NB4 (cell line): ENCODE measurements around the gene AGFG1.
A peak's percentile ranks its signal among the peaks of the same experiment; 100 is the strongest.

Source experiments
- DNase-seq: peaks from one replicate; pipeline ENCODE4 v3.0.0; 2010; ENCODE audit warnings: low read depth
- H3K4me3 ChIP-seq: one replicate; pipeline ENCODE4 v1.5.1; 2011; ENCODE audit warnings: mild to moderate bottlenecking, low read depth, low read length, moderate library complexity
- MYC ChIP-seq: IDR thresholded peaks from 2 replicates; pipeline ENCODE4 v1.6.1; 2011; ENCODE audit warnings: low read depth, low read length
- POLR2A ChIP-seq: IDR thresholded peaks from 2 replicates; pipeline ENCODE4 v1.6.1; 2011; ENCODE audit warnings: mild to moderate bottlenecking; ENCODE audit not compliant: insufficient read length; ENCODE audit errors: extremely low read depth
- TF ChIP-seq, protein P1 (sequence below): IDR thresholded peaks from 2 replicates; pipeline ENCODE4 v1.6.1; 2011; ENCODE audit warnings: low read depth, low read length
- TF ChIP-seq, protein P2 (sequence below): IDR thresholded peaks from one replicate; pipeline ENCODE4 v1.5.1; 2012; ENCODE audit warnings: low read depth, low read length

Gene AGFG1

DNA sequence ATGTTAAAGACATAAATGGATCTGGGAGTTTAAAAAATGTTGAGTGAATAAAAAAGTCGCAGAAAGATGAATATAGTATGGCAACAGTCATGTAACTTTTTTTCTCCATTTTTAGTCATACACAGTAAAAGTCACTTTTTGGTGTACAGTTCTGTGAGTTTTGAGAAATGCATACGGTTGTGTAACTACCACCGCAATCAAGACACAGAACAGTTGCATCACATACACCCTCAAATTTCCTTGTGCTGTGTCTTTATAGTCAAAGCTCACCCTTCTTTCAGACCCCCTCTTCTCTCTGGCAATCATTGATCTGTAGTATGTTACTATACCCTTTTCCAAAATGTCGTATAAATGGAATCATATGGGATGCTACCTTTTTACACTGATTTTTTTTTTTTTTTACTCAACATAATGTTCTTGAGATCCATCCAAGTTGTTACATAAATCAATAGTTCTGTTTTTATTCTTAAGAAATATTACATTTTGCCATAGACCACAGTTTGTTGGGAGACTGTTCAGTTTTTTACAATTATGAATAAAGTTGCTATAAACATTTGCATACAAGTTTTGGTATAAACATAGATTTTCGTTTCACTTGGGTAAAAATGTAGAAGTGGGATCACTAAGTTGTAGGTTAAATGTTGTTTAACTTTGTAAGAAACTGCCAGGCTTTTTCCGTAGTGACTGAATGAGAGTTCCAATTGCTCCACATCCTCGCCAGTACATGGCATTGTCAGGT is 35.4 kb upstream of the AGFG1 start:
- H3K4me3 ChIP-seq: no peak overlapping the region
- TF ChIP-seq, protein P1, sequence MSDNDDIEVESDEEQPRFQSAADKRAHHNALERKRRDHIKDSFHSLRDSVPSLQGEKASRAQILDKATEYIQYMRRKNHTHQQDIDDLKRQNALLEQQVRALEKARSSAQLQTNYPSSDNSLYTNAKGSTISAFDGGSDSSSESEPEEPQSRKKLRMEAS: no peak
- TF ChIP-seq POLR2A (no peak), MYC (no peak)
- TF ChIP-seq, protein P2, sequence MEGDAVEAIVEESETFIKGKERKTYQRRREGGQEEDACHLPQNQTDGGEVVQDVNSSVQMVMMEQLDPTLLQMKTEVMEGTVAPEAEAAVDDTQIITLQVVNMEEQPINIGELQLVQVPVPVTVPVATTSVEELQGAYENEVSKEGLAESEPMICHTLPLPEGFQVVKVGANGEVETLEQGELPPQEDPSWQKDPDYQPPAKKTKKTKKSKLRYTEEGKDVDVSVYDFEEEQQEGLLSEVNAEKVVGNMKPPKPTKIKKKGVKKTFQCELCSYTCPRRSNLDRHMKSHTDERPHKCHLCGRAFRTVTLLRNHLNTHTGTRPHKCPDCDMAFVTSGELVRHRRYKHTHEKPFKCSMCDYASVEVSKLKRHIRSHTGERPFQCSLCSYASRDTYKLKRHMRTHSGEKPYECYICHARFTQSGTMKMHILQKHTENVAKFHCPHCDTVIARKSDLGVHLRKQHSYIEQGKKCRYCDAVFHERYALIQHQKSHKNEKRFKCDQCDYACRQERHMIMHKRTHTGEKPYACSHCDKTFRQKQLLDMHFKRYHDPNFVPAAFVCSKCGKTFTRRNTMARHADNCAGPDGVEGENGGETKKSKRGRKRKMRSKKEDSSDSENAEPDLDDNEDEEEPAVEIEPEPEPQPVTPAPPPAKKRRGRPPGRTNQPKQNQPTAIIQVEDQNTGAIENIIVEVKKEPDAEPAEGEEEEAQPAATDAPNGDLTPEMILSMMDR: no peak
- DNase-seq: peak; percentile 56

DNA sequence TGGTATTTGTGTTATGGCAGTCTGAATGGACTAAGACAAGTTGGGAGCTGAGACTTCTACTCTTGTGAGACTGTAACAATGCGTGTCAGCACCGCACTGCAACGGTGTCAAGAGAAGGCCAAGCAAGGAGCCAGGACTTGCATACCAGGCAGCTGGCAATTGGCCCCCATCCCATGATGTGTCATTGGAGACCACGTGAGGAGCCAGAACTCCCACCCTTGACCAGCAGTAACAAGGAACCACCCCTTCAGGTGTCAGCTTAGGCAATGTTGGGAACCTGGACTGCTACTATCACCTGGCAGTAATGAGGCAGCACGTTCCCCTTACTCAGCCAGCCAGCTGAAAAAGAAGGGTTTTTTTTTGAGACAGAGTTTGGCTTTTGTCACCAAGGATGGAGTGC is 32.7 kb upstream of the AGFG1 start:
- no peak for DNase-seq
- no peak overlapping the region for H3K4me3 ChIP-seq
- TF ChIP-seq, protein P2: no peak
- no peak for TF ChIP-seq MYC
- TF ChIP-seq POLR2A: no peak
- TF ChIP-seq, protein P1: no peak

DNA sequence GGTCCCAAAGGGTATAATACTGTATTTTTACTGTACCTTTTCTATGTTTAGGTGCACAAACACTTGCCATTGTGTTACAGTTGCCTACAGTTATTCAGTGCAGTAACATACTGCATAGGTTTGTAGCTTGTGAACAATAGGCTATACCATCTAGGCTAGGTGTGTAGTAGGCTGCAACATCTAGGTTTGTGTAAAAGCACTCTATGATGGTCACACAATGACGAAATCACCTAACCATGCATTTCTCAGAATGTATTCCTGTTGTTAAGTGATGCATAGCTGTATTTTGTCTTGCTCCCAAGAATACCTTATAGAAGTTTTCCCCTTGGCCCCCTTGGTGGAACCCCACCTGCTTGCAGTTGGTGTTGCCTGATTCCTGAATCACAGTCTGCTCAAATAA is 29.3 kb upstream of the AGFG1 start:
- TF ChIP-seq, protein P2: no peak
- TF ChIP-seq MYC (no peak), POLR2A (no peak)
- TF ChIP-seq, protein P1: no peak
- no peak for DNase-seq
- H3K4me3 ChIP-seq: no peak overlapping the region

DNA sequence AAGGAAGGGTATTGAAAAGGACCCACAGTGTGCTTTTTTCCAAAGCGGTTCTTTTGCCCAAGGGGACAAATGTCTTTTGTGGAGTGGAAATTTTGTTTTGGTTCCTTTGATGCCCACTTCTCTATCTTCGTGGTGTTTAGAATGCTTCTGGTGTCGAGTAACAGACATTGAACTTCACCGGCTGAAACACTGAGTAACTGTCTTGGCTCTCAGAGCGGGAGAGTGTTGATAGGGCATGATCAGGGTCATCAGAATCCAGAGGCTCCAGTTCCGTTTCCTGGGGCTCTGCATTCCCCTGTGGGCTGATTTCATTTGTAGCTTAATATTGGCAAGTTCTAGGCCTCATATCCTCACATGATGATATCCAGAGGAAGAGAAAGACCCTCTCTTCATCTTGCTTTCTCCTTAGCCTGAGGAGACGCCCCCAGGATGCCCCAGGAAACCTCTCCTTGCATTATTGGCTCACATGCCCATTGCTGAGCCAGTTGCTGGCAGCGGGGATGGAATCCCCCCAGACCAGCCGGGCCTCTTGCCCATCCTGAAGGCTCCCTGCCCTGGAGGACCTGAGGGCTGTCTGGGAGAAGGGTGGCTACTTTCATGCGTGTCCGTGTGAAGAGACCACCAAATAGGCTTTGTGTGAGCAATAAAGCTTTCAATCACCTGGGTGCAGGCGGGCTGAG is 27.9 kb upstream of the AGFG1 start:
- no peak overlapping the region for H3K4me3 ChIP-seq
- TF ChIP-seq POLR2A (no peak), MYC (no peak)
- TF ChIP-seq, protein P1: no peak
- TF ChIP-seq, protein P2: no peak
- DNase-seq: no peak

DNA sequence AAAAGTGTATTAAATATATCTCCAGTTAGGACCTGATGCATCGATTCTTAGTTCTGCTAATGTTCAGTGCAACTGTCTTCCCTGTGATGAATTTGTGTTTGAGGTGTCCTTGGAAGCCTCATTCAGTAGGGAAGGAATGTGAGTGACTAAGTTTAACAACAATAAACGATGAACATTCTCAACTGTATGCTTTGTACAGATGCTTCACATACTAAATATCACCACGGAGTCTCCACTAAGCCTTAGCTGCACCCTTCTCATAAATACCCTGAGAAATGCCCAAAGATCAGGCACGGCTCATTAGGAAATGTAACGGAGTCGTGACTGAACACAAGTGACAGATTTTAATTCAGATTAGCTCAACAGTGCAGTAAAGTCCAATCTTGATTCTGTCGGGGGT is 24.4 kb upstream of the AGFG1 start:
- TF ChIP-seq, protein P1: no peak
- TF ChIP-seq POLR2A (no peak), MYC (no peak)
- TF ChIP-seq, protein P2: no peak
- DNase-seq: no peak
- H3K4me3 ChIP-seq: no peak overlapping the region
